ENCODE data around the gene PREX1.

GRCh38 chr20:48610996-48611395 lies 216.8 kb downstream of the PREX1 start:
- TF ChIP-seq POLR2A (IDR thresholded peaks at IDR 0.05) (no peak), CTCF (IDR thresholded peaks at IDR 0.05) (no peak)

Measured in vagina (tissue), 2 donors.